WERI-Rb-1 (cell line): ENCODE data around the gene CAV2.

Experiments used
- DNase-seq: peaks from one replicate; pipeline ENCODE4 v3.0.0-alpha.2; 2020
- H3K27ac ChIP-seq: fragments of 250-450 bp; sonication (Bioruptor Pico); 2 replicates; pipeline ENCODE4 v1.5.1; 2020; ENCODE audit warnings: mild to moderate bottlenecking, moderate library complexity
- H3K27me3 ChIP-seq: fragments of 250-450 bp; sonication (Bioruptor Pico); 2 replicates; pipeline ENCODE4 v1.5.1; 2021; ENCODE audit warnings: mild to moderate bottlenecking, low read depth, moderate library complexity; ENCODE audit not compliant: insufficient read depth, severe bottlenecking
- H3K36me3 ChIP-seq: fragments of 250-450 bp; sonication (Bioruptor Pico); 2 replicates; pipeline ENCODE4 v1.5.1; 2020; ENCODE audit warnings: mild to moderate bottlenecking, moderate library complexity
- H3K4me3 ChIP-seq: 2 replicates; pipeline ENCODE4 v1.5.1; 2011; ENCODE audit warnings: low read depth, mild to moderate bottlenecking, control low read depth, low read length
- H3K9me3 ChIP-seq: fragments of 250-450 bp; sonication (Bioruptor Pico); 2 replicates; pipeline ENCODE4 v1.5.1; 2021; ENCODE audit warnings: mild to moderate bottlenecking, moderate library complexity; ENCODE audit not compliant: severe bottlenecking
- TF ChIP-seq, protein P1 (sequence below): IDR thresholded peaks from 2 replicates; pipeline ENCODE4 v1.5.1; 2011; ENCODE audit warnings: low read depth, mild to moderate bottlenecking, control low read depth, inconsistent platforms, low read length

The CAV2 gene

DNA sequence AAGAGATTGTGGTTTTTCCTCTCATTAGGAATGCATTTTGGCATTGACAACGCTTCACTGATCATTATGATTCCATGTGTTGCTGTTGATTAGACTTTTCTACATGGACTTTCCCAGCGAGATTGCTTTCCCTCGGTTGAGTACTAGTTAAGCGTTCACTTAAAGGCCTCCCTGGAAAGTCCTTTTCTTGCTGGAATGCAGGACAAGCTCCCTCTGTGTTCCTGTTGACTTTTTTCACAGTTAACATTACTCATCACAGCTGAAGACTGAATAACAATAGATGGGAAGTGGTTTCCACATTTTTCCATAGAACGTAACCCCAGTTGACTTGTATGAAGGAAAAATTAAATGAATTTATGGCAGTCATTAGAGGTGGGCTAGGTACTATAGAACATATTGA lies 22.7 kb downstream of the CAV2 start:
- TF ChIP-seq, protein P1, sequence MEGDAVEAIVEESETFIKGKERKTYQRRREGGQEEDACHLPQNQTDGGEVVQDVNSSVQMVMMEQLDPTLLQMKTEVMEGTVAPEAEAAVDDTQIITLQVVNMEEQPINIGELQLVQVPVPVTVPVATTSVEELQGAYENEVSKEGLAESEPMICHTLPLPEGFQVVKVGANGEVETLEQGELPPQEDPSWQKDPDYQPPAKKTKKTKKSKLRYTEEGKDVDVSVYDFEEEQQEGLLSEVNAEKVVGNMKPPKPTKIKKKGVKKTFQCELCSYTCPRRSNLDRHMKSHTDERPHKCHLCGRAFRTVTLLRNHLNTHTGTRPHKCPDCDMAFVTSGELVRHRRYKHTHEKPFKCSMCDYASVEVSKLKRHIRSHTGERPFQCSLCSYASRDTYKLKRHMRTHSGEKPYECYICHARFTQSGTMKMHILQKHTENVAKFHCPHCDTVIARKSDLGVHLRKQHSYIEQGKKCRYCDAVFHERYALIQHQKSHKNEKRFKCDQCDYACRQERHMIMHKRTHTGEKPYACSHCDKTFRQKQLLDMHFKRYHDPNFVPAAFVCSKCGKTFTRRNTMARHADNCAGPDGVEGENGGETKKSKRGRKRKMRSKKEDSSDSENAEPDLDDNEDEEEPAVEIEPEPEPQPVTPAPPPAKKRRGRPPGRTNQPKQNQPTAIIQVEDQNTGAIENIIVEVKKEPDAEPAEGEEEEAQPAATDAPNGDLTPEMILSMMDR: no peak
- no peak for DNase-seq

DNA sequence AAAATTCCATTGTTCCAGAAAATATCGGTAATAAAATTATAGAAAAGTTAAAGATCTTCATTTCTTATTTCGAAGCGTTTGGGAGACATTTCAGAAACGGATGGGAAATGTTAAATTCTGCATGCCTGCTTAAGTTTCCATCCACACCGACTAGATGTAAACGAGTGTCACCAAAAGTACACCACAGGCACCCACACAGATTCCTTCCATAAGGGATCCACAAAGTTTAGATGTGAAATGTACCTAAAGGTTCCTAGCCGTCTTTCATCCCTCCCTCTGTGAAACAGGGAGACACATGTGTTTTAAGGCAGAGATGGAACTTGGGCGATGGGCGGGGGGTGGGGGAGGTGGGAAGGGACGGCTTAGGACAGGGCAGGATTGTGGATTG lies 24.7 kb downstream of the CAV2 start:
- Histone ChIP-seq H3K27me3 (peaks cover 84% of the 10 kb centered on the region), H3K36me3 (no peaks in the 10 kb centered on the region), H3K9me3 (no peaks in the 10 kb centered on the region), H3K4me3 (no peak overlapping the region), H3K27ac (no peak overlapping the region)
- TF ChIP-seq, protein P1: no peak
- DNase-seq: no peak

More for the DNA sequence above, 22.7 kb downstream of the CAV2 start:
- Histone ChIP-seq H3K4me3 (no peak overlapping the region), H3K27ac (no peak overlapping the region), H3K36me3 (no peaks in the 10 kb centered on the region), H3K27me3 (peaks cover 84% of the 10 kb centered on the region), H3K9me3 (no peaks in the 10 kb centered on the region)

DNA sequence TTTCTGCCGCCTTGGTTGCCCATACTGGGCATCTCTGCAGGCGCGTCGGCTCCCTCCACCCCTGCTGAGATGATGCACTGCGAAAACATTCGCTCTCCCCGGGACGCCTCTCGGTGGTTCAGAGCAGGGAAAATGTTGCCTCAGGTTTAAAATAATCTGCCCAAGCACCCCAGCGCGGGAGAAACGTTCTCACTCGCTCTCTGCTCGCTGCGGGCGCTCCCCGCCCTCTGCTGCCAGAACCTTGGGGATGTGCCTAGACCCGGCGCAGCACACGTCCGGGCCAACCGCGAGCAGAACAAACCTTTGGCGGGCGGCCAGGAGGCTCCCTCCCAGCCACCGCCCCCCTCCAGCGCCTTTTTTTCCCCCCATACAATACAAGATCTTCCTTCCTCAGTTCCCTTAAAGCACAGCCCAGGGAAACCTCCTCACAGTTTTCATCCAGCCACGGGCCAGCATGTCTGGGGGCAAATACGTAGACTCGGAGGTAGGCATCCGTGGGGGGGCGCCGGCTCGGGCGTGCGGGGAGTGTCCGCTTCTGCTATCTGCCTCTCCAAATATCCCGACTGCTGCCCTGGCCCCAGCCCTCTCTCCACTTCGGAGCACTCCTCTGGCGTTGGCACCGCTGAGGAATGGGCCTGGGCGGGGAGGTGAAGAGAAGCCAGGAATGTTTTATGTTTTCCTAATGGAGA lies 25.2 kb downstream of the CAV2 start, which contains the start of gene CAV1:
TSS of gene CAV1 (plus strand) at position 428 of the 689 bp plus-strand sequence. CDS start at position 455, 27 bp downstream.
- H3K27me3 ChIP-seq: peaks cover 79% of the 10 kb centered on the region
- H3K36me3 ChIP-seq: no peaks in the 10 kb centered on the region
- no peak within 1 kb of the TSS for H3K27ac ChIP-seq
- H3K9me3 ChIP-seq: no peaks in the 10 kb centered on the region
- TF ChIP-seq, protein P1: no peak
- DNase-seq: peak; percentile 12
- H3K4me3 ChIP-seq: peak within 1 kb of the TSS; percentile 31

DNA sequence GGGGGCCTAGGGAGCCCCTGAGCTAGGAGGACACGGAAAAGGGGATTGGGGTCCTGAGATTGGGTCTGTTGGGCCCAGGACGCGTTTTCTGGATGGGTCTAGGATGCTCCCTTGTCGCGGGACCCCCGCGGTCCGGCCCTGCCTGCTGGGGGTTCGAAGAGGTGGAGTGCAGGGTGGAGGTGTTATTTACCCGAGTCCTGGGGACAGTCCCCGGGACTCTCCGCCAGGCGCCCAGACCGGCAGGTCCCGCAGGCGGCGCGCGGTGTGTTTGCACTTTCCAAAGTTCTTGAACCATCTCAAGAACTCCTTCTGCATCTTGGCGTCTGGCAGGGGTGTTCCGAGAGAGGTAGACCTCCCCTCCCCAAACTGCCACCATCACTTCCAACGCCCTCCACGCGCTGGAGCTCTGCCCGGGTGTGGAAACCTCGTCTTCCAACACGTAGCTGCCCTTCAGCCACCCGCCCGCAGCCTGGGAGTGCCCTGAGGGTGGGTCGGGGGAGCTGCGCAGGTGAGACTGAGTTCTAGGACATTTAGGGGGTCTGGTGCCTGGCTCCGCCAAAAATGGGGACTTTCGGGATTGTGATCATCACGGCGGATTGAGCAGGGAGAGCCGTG lies 25.9 kb downstream of the CAV2 start:
- no peaks in the 10 kb centered on the region for H3K9me3 ChIP-seq
- peak overlapping the region; percentile 31 for H3K4me3 ChIP-seq
- peaks cover 72% of the 10 kb centered on the region for H3K27me3 ChIP-seq
- TF ChIP-seq, protein P1: no peak
- H3K27ac ChIP-seq: no peak overlapping the region
- DNase-seq: no peak
- no peaks in the 10 kb centered on the region for H3K36me3 ChIP-seq

DNA sequence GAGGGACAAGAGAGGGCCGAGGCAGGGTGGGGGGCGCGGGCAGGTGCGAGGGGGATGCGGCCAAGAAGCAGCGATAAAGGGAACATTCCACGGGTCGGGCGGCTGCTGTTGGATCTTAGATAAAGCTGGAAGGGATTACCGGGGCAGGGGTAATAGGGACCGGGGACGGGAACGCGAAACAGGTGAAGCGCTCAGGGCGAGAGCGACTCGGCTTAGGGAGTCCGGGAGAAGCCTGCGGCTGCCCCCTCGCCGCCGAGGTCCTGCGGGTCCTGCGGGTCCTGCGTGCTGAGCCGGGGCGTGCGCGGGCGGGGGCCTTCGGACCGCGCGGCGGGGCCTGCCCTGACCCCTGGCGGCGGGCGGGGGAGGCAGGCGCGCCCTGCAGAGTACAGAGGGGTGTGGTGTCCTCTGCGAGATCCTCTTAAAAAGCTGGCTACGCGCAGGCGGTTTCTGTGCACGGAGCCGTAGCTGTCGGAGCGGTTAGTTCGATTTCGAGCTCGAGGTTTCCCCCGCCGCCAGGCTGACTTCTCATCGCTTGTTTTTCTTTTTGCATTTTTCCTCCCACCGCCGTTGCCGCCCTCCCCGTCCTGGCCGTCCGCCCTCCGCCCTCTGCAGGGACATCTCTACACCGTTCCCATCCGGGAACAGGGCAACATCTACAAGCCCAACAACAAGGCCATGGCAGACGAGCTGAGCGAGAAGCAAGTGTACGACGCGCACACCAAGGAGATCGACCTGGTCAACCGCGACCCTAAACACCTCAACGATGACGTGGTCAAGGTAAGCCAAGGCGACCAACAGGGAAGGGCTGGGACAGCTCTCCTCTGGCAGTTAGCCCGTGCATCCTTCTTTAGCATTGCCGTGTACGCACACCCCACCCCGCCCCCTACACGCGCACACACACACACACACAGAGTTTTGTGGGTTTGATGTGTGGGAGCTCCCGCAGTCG lies 26.6 kb downstream of the CAV2 start:
- H3K4me3 ChIP-seq: peak overlapping the region; percentile 31

More for the DNA sequence above, 26.6 kb downstream of the CAV2 start:
- H3K27ac ChIP-seq: no peak overlapping the region
- H3K27me3 ChIP-seq: peaks cover 65% of the 10 kb centered on the region
- peak; percentile 61 for DNase-seq
- H3K36me3 ChIP-seq: no peaks in the 10 kb centered on the region
- no peaks in the 10 kb centered on the region for H3K9me3 ChIP-seq
- TF ChIP-seq, protein P1: peak; percentile 63
